HFFc6 (cell line): ENCODE results near the gene NELFB. TPM values are rescaled to one million over a fixed set of nuclear protein-coding genes. Genes with fewer than 3 reads are reported as not detected.

Experiments
- DNase-seq: peaks from one replicate; pipeline ENCODE4 v3.0.0-alpha.2; 2018
- H3K27ac Mint-ChIP-seq: 2 replicates; pipeline ENCODE4 v1.8.0; 2020; ENCODE audit warnings: mild to moderate bottlenecking, mixed read lengths
- H3K27me3 Mint-ChIP-seq: 2 replicates; pipeline ENCODE4 v1.8.0; 2021; ENCODE audit warnings: mild to moderate bottlenecking, moderate library complexity, mixed read lengths; ENCODE audit not compliant: insufficient read depth
- H3K36me3 Mint-ChIP-seq: 2 replicates; pipeline ENCODE4 v1.8.0; 2021; ENCODE audit warnings: low read depth, mixed read lengths
- H3K4me1 Mint-ChIP-seq: 2 replicates; pipeline ENCODE4 v1.8.0; 2020; ENCODE audit warnings: low read depth, mixed read lengths
- H3K4me3 Mint-ChIP-seq: 2 replicates; pipeline ENCODE4 v1.8.0; 2020; ENCODE audit warnings: mild to moderate bottlenecking, moderate library complexity, mixed read lengths
- H3K9me3 Mint-ChIP-seq: 2 replicates; pipeline ENCODE4 v1.8.0; 2020; ENCODE audit warnings: mild to moderate bottlenecking, mixed read lengths
- CTCF ChIP-seq: fragments of 200-600 bp; sonication (generic); IDR thresholded peaks from 2 replicates; pipeline ENCODE4 v1.5.0; 2021; ENCODE audit warnings: antibody characterized with exemption, mild to moderate bottlenecking
- total RNA-seq, 6 experiments: library from RNA; stranded (reverse); fragmentation: NEBNext Ultra II Directional; extraction: Animal tissue kit (Norgen Biotek cat#: 25700); gene quantifications; 2 replicates in 1 of 6; 3 replicates in 5 of 6; pipeline ENCODE4 v1.2.3, GENCODE V29; 2021

Gene NELFB
- total RNA-seq, 6 experiments from 2014 or later: 48.5 to 59.9 (median 52.7) TPM

- no peaks in the 10 kb centered on the region for H3K27me3 Mint-ChIP-seq
- peaks cover 5% of the 10 kb centered on the region for H3K9me3 Mint-ChIP-seq
- no peak overlapping the region for H3K4me3 Mint-ChIP-seq
- H3K27ac Mint-ChIP-seq: no peak overlapping the region
- TF ChIP-seq CTCF: no peak
- H3K36me3 Mint-ChIP-seq: no peaks in the 10 kb centered on the region
- H3K4me1 Mint-ChIP-seq: no peaks in the 10 kb centered on the region
- no peak for DNase-seq
Measured at GRCh38 chr9:137321726-137322361, 66.7 kb downstream of the NELFB start.

Other genes with a start within 250 kb of the NELFB start
- gene ABCA2, start 227.1 kb upstream of the NELFB start, total RNA-seq: 10 to 100 TPM; 18.3 to 36.3 (median 23.6) TPM
- gene FUT7, start 223.2 kb upstream of the NELFB start, total RNA-seq: not detected
- gene NPDC1, start 209.2 kb upstream of the NELFB start, total RNA-seq: 100 to 1,000 TPM; 112 to 197 (median 119) TPM
- under 1 TPM in 3 of 6 experiments, not detected in 3; 0.12 to 0.28 (median 0.16) TPM for gene ENTPD2, start 201.3 kb upstream of the NELFB start, total RNA-seq
- 10 to 100 TPM in 5 of 6 experiments, 1 to 10 TPM in 1; 7.7 to 14.8 (median 11.3) TPM for gene SAPCD2, start 184.8 kb upstream of the NELFB start, total RNA-seq
- gene UAP1L1, start 177.8 kb upstream of the NELFB start, total RNA-seq: 10 to 100 TPM in 5 of 6 experiments, 1 to 10 TPM in 1; 9.4 to 13.1 (median 10.6) TPM
- 10 to 100 TPM; 70.1 to 90.2 (median 77.6) TPM for gene MAN1B1, start 168.3 kb upstream of the NELFB start, total RNA-seq
- 10 to 100 TPM; 47.5 to 90.2 (median 51.1) TPM for gene DPP7, start 140.6 kb upstream of the NELFB start, total RNA-seq
- 1 to 10 TPM in 1 of 6 experiments, under 1 TPM in 2, not detected in 3; 0.51 to 1.1 (median 0.66) TPM for gene GRIN1, start 116.2 kb upstream of the NELFB start, total RNA-seq
- gene LRRC26, start 85.3 kb upstream of the NELFB start, total RNA-seq: not detected
- not detected for gene TMEM210, start 83.3 kb upstream of the NELFB start, total RNA-seq
- gene ANAPC2, start 66.8 kb upstream of the NELFB start, total RNA-seq: 10 to 100 TPM; 34.8 to 41.5 (median 37.4) TPM
- 10 to 100 TPM; 76.7 to 82.8 (median 82.1) TPM for gene SSNA1, start 66.7 kb upstream of the NELFB start, total RNA-seq
- 10 to 100 TPM in 4 of 6 experiments, 1 to 10 TPM in 2; 9.9 to 18.1 (median 13.3) TPM for gene TPRN, start 54.6 kb upstream of the NELFB start, total RNA-seq
- 10 to 100 TPM; 38.7 to 47.4 (median 40.1) TPM for gene TMEM203, start 49.7 kb upstream of the NELFB start, total RNA-seq
- 10 to 100 TPM; 13.1 to 17.3 (median 16.6) TPM for gene NDOR1, start 49.6 kb upstream of the NELFB start, total RNA-seq
- gene RNF208, start 33.1 kb upstream of the NELFB start, total RNA-seq: 1 to 10 TPM; 2.5 to 3.8 (median 3.4) TPM
- gene CYSRT1, start 30.2 kb upstream of the NELFB start, total RNA-seq: under 1 TPM; 0.41 to 0.97 (median 0.68) TPM
- not detected for gene RNF224, start 27.8 kb upstream of the NELFB start, total RNA-seq
- gene SLC34A3, start 24.4 kb upstream of the NELFB start, total RNA-seq: not detected
- 100 to 1,000 TPM; 415 to 760 (median 681) TPM for gene TUBB4B, start 14.0 kb upstream of the NELFB start, total RNA-seq
- not detected for gene STPG3, start 4.0 kb upstream of the NELFB start, total RNA-seq
- gene TOR4A, start 22.4 kb downstream of the NELFB start, total RNA-seq: 10 to 100 TPM; 58.4 to 76.2 (median 62.2) TPM
- under 1 TPM in 5 of 6 experiments, not detected in 1; 0.09 to 0.36 (median 0.17) TPM for gene NRARP, start 46.9 kb downstream of the NELFB start, total RNA-seq
- 10 to 100 TPM in 1 of 6 experiments, 1 to 10 TPM in 5; 6.4 to 10.6 (median 8.7) TPM for gene EXD3, start 167.8 kb downstream of the NELFB start, total RNA-seq
- under 1 TPM in 5 of 6 experiments, not detected in 1; 0.09 to 0.36 (median 0.20) TPM for gene NOXA1, start 168.1 kb downstream of the NELFB start, total RNA-seq
- gene ENTPD8, start 186.0 kb downstream of the NELFB start, total RNA-seq: not detected
- 10 to 100 TPM; 24.3 to 29.9 (median 26.4) TPM for gene NSMF, start 204.0 kb downstream of the NELFB start, total RNA-seq